NT2/D1 (cell line): ENCODE measurements around the gene KLHL26.

Experiments used
- YY1 ChIP-seq: IDR thresholded peaks from 2 replicates; pipeline ENCODE4 v1.6.1; 2011; ENCODE audit not compliant: insufficient read length, insufficient read depth
- ZNF274 ChIP-seq: IDR thresholded peaks from 2 replicates; pipeline ENCODE4 v1.6.1; 2011; ENCODE audit warnings: mild to moderate bottlenecking, low read depth, low read length

DNA sequence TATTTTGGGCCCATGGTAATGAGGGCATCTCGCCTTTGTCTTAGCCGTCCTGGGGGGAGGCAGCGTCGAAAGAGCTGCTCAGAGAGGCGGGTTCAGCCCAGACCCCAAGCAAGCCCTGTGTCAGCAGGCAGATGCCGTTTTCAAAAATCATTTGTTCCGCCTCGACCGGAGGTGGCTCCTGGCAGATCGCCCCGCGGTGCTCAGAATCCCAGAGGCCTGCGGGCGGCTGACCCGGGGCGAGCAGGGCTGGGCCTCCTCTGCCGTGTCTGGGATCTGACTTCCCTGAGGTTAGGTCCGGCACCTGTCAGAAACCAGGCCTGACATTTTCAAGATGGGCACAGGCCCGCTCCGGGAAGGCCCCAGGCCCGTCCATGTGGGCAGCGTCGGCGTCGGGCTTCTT is 82.7 kb downstream of the KLHL26 start:
- TF ChIP-seq ZNF274 (no peak), YY1 (no peak)
